ENCODE measurements around the gene FXYD1.
"Not testable (repeated sequence)": the region's sequence is repeated elsewhere in the genome, so short reads cannot be mapped to it uniquely, and the experiment has no call there.

FXYD1 gene

GRCh38 chr19:35151273-35152065 is 12.8 kb downstream of the FXYD1 start:
- no peak for TF ChIP-seq PAX5 (IDR thresholded peaks at IDR 0.05; ENCODE audit: insufficient read depth, low read length, severe bottlenecking)
- TF ChIP-seq TAF1 (IDR thresholded peaks at IDR 0.05; ENCODE audit: low read depth, low read length), result no peak
- no peak for TF ChIP-seq POLR2A (IDR thresholded peaks at IDR 0.05; ENCODE audit: low read depth, low read length)
- no peak for TF ChIP-seq POU2F2 (IDR thresholded peaks at IDR 0.05; ENCODE audit: low read depth, low read length)
- TF ChIP-seq POLR2AphosphoS5 (IDR thresholded peaks at IDR 0.05; ENCODE audit: low read depth, low read length), result no peak
- no peak for TF ChIP-seq SPI1 (IDR thresholded peaks at IDR 0.05; ENCODE audit: low read depth, low read length)
- DNase-seq (ENCODE audit: insufficient read length, low spot score), result no peak
- FAIRE-seq, result no peak

- FAIRE-seq, result not testable (repeated sequence)
Observed at GRCh38 chr19:35153129-35153522, 14.5 kb downstream of the FXYD1 start.

GRCh38 chr19:35153701-35154524 is 15.3 kb downstream of the FXYD1 start:
- peak; percentile 80 for DNase-seq (ENCODE audit: insufficient read length, low spot score)

More at GRCh38 chr19:35153129-35153522, 14.5 kb downstream of the FXYD1 start:
- not testable (repeated sequence) for DNase-seq (ENCODE audit: insufficient read length, low spot score)

GRCh38 chr19:35154525-35155406 is 16.1 kb downstream of the FXYD1 start, which contains the start of gene FXYD5:
Gene FXYD5, plus strand, starts transcription at chr19:35154735. Its CDS starts 816 bp downstream, at chr19:35155551.
- peak; percentile 78 for FAIRE-seq
- peak; percentile 69 for DNase-seq (ENCODE audit: insufficient read length, low spot score)
- TF ChIP-seq SPI1 (IDR thresholded peaks at IDR 0.05; ENCODE audit: low read depth, low read length), result no peak
- no peak for TF ChIP-seq PAX5 (IDR thresholded peaks at IDR 0.05; ENCODE audit: insufficient read depth, low read length, severe bottlenecking)
- no peak for TF ChIP-seq POLR2AphosphoS5 (IDR thresholded peaks at IDR 0.05; ENCODE audit: low read depth, low read length)
- TF ChIP-seq POLR2A (IDR thresholded peaks at IDR 0.05; ENCODE audit: low read depth, low read length), result no peak
- TF ChIP-seq POU2F2 (IDR thresholded peaks at IDR 0.05; ENCODE audit: low read depth, low read length), result no peak
- TF ChIP-seq TAF1 (IDR thresholded peaks at IDR 0.05; ENCODE audit: low read depth, low read length), result no peak

More at GRCh38 chr19:35153701-35154524, 15.3 kb downstream of the FXYD1 start:
- TF ChIP-seq POLR2A (IDR thresholded peaks at IDR 0.05; ENCODE audit: low read depth, low read length) (no peak), SPI1 (IDR thresholded peaks at IDR 0.05; ENCODE audit: low read depth, low read length) (no peak), POLR2AphosphoS5 (IDR thresholded peaks at IDR 0.05; ENCODE audit: low read depth, low read length) (no peak), POU2F2 (IDR thresholded peaks at IDR 0.05; ENCODE audit: low read depth, low read length) (no peak)
- peak; percentile 91 for FAIRE-seq

GRCh38 chr19:35155441-35155840 is 16.8 kb downstream of the FXYD1 start:
- FAIRE-seq (peak; percentile 89), DNase-seq (ENCODE audit: insufficient read length, low spot score) (no peak)
- TF ChIP-seq POLR2AphosphoS5 (IDR thresholded peaks at IDR 0.05; ENCODE audit: low read depth, low read length), result no peak
- no peak for TF ChIP-seq TAF1 (IDR thresholded peaks at IDR 0.05; ENCODE audit: low read depth, low read length)
- TF ChIP-seq POU2F2 (IDR thresholded peaks at IDR 0.05; ENCODE audit: low read depth, low read length), result no peak
- no peak for TF ChIP-seq POLR2A (IDR thresholded peaks at IDR 0.05; ENCODE audit: low read depth, low read length)
- TF ChIP-seq SPI1 (IDR thresholded peaks at IDR 0.05; ENCODE audit: low read depth, low read length), result no peak
- TF ChIP-seq PAX5 (IDR thresholded peaks at IDR 0.05; ENCODE audit: insufficient read depth, low read length, severe bottlenecking), result no peak

- DNase-seq (ENCODE audit: insufficient read length, low spot score) (no peak), FAIRE-seq (peak; percentile 40)
- TF ChIP-seq TAF1 (IDR thresholded peaks at IDR 0.05; ENCODE audit: low read depth, low read length), result no peak
- TF ChIP-seq POU2F2 (IDR thresholded peaks at IDR 0.05; ENCODE audit: low read depth, low read length), result no peak
Observed at GRCh38 chr19:35155981-35156672, 17.5 kb downstream of the FXYD1 start.

- no peak for DNase-seq (ENCODE audit: insufficient read length, low spot score)
- TF ChIP-seq PAX5 (IDR thresholded peaks at IDR 0.05; ENCODE audit: insufficient read depth, low read length, severe bottlenecking), result no peak
- no peak for TF ChIP-seq SPI1 (IDR thresholded peaks at IDR 0.05; ENCODE audit: low read depth, low read length)
- TF ChIP-seq POLR2A (IDR thresholded peaks at IDR 0.05; ENCODE audit: low read depth, low read length), result no peak
- no peak for FAIRE-seq
Observed at GRCh38 chr19:35156673-35157014, 18.0 kb downstream of the FXYD1 start.

GRCh38 chr19:35157431-35157830 is 18.8 kb downstream of the FXYD1 start:
- TF ChIP-seq TAF1 (IDR thresholded peaks at IDR 0.05; ENCODE audit: low read depth, low read length) (no peak), PAX5 (IDR thresholded peaks at IDR 0.05; ENCODE audit: insufficient read depth, low read length, severe bottlenecking) (no peak)
- FAIRE-seq, result no peak

GRCh38 chr19:35159606-35160005 is 21.0 kb downstream of the FXYD1 start:
- TF ChIP-seq SPI1 (IDR thresholded peaks at IDR 0.05; ENCODE audit: low read depth, low read length) (no peak), POLR2AphosphoS5 (IDR thresholded peaks at IDR 0.05; ENCODE audit: low read depth, low read length) (no peak), TAF1 (IDR thresholded peaks at IDR 0.05; ENCODE audit: low read depth, low read length) (no peak), POU2F2 (IDR thresholded peaks at IDR 0.05; ENCODE audit: low read depth, low read length) (no peak)
- DNase-seq (ENCODE audit: insufficient read length, low spot score) (no peak), FAIRE-seq (no peak)

More at GRCh38 chr19:35157431-35157830, 18.8 kb downstream of the FXYD1 start:
- DNase-seq (ENCODE audit: insufficient read length, low spot score), result no peak

Measured in GM12891 (cell line).